K562 treated with DMSO at 1 percent for 24 hours (cell line): Measurements from ENCODE around the gene CMKLR1. TPM values are rescaled to one million over a fixed set of nuclear protein-coding genes. Genes with fewer than 3 reads are reported as not detected.

Experiments used
- total RNA-seq: library from RNA; unstranded; fragments of 300-600 nt; gene quantifications from 2 replicates; pipeline ENCODE4 v1.2.3, GENCODE V29; 2022; ENCODE audit warnings: low read depth; ENCODE audit not compliant: insufficient read depth

Gene CMKLR1
- not detected in 2 replicates for total RNA-seq

GRCh38 chr12:108338915-108339657 is at the start of gene CMKLR1:
CMKLR1 (minus strand) TSS chr12:108339311; CDS start chr12:108293591, 45,720 bp downstream.

Other genes with a start within 250 kb of the CMKLR1 start
- gene WSCD2, start 210.0 kb downstream of the CMKLR1 start, total RNA-seq, result 7.3 and 8.6 TPM in 2 replicates
- gene FICD, start 176.0 kb upstream of the CMKLR1 start, total RNA-seq, result 4.4 and 5.0 TPM in 2 replicates
- 29.7 and 34.9 TPM in 2 replicates for gene SART3, start 221.9 kb upstream of the CMKLR1 start, total RNA-seq
- gene ISCU, start 223.3 kb upstream of the CMKLR1 start, total RNA-seq, result 95.3 and 104 TPM in 2 replicates